Stimulated activated CD4-positive, alpha-beta T cell treated with anti-CD3 and anti-CD28 coated beads, TNF-alpha, amount 100 ng/mL, for 24 hours (primary cell): ENCODE data around the gene ELOVL2.

Experiments
- DNase-seq, 3 experiments: peaks; one replicate each; pipeline ENCODE4 v3.0.0-alpha.2; 2020; ENCODE audit warnings: low read depth in 3 of 3

ELOVL2 gene

GRCh38 chr6:11056871-11057270 lies 12.8 kb upstream of the ELOVL2 start:
- no peak for DNase-seq

- no peak for DNase-seq
Measured at GRCh38 chr6:11055127-11055627, 11.1 kb upstream of the ELOVL2 start.

- no peak for DNase-seq
Measured at GRCh38 chr6:11054722-11055121, 10.6 kb upstream of the ELOVL2 start.

GRCh38 chr6:11053307-11053706 lies 9.2 kb upstream of the ELOVL2 start:
- no peak for DNase-seq

GRCh38 chr6:11050731-11051130 lies 6.6 kb upstream of the ELOVL2 start:
- DNase-seq: no peak

GRCh38 chr6:11044712-11045167 lies 635 bp upstream of the ELOVL2 start:
- DNase-seq: no peak

- DNase-seq: no peak
Measured at GRCh38 chr6:11043378-11043960, 636 bp downstream of the ELOVL2 start.

GRCh38 chr6:11042750-11043377 lies 1.2 kb downstream of the ELOVL2 start:
- DNase-seq: no peak

GRCh38 chr6:11042025-11042749 lies 1.9 kb downstream of the ELOVL2 start:
- DNase-seq: no peak

GRCh38 chr6:11040134-11040533 lies 4.0 kb downstream of the ELOVL2 start:
- DNase-seq: no peak

GRCh38 chr6:11039040-11039439 lies 5.1 kb downstream of the ELOVL2 start:
- no peak for DNase-seq

- DNase-seq: no peak
Measured at GRCh38 chr6:11036977-11037430, 7.1 kb downstream of the ELOVL2 start.

GRCh38 chr6:11036351-11036740 lies 7.8 kb downstream of the ELOVL2 start:
- no peak for DNase-seq

GRCh38 chr6:11035616-11036350 lies 8.3 kb downstream of the ELOVL2 start:
- no peak for DNase-seq

GRCh38 chr6:11033825-11034224 lies 10.3 kb downstream of the ELOVL2 start:
- no peak for DNase-seq

- DNase-seq: no peak
Measured at GRCh38 chr6:11030904-11031303, 13.2 kb downstream of the ELOVL2 start.

- DNase-seq: no peak
Measured at GRCh38 chr6:11028959-11029358, 15.1 kb downstream of the ELOVL2 start.

GRCh38 chr6:11027565-11028110 lies 16.5 kb downstream of the ELOVL2 start:
- DNase-seq: no peak

- no peak for DNase-seq
Measured at GRCh38 chr6:11025921-11026635, 18.0 kb downstream of the ELOVL2 start.

GRCh38 chr6:11025130-11025529 lies 19.0 kb downstream of the ELOVL2 start:
- DNase-seq: no peak

- no peak for DNase-seq
Measured at GRCh38 chr6:11023032-11023431, 21.1 kb downstream of the ELOVL2 start.
